LNCaP clone FGC (cell line): ENCODE data around the gene MACROD1.

Experiments
- DNase-seq: peaks from one replicate; pipeline ENCODE4 v3.0.0-alpha.2; 2011; ENCODE audit warnings: low read depth
- H3K4me3 ChIP-seq: 2 replicates; pipeline ENCODE4 v1.5.1; 2011; ENCODE audit warnings: mild to moderate bottlenecking, low read depth, low read length, control low read depth
- CTCF ChIP-seq: IDR thresholded peaks from 2 replicates; pipeline ENCODE4 v1.5.1; 2012; ENCODE audit warnings: mild to moderate bottlenecking; ENCODE audit not compliant: control insufficient read depth, insufficient read depth; ENCODE audit errors: extremely low read depth

The MACROD1 gene

GRCh38 chr11:64020976-64021756 is 144.7 kb downstream of the MACROD1 start:
- H3K4me3 ChIP-seq = no peak overlapping the region
- no peak for TF ChIP-seq CTCF
- DNase-seq = no peak

GRCh38 chr11:64019106-64020037 is 146.5 kb downstream of the MACROD1 start:
- no peak for DNase-seq
- TF ChIP-seq CTCF = no peak

GRCh38 chr11:64018310-64018709 is 147.6 kb downstream of the MACROD1 start:
- DNase-seq = no peak
- no peak for TF ChIP-seq CTCF
- H3K4me3 ChIP-seq = no peak overlapping the region

More at GRCh38 chr11:64019106-64020037, 146.5 kb downstream of the MACROD1 start:
- no peak overlapping the region for H3K4me3 ChIP-seq

- no peak for DNase-seq
- TF ChIP-seq CTCF = no peak
Observed at GRCh38 chr11:64017945-64018224, 148.0 kb downstream of the MACROD1 start.

GRCh38 chr11:64015935-64016845 is 149.7 kb downstream of the MACROD1 start:
- no peak for DNase-seq
- no peak for TF ChIP-seq CTCF
- H3K4me3 ChIP-seq = no peak overlapping the region

More at GRCh38 chr11:64017945-64018224, 148.0 kb downstream of the MACROD1 start:
- no peak overlapping the region for H3K4me3 ChIP-seq

- no peak overlapping the region for H3K4me3 ChIP-seq
- no peak for TF ChIP-seq CTCF
- no peak for DNase-seq
Observed at GRCh38 chr11:64015510-64015909, 150.4 kb downstream of the MACROD1 start.
